T-helper 1 cell (primary cell): ENCODE data around the gene BLOC1S4.
A peak's percentile ranks its signal among the peaks of the same experiment; 100 is the strongest.

ENCODE experiments used
- DNase-seq, 5 donors: peaks; one replicate each; pipeline ENCODE4 v3.0.0-alpha.2; 2012 to 2020

The BLOC1S4 gene

DNA sequence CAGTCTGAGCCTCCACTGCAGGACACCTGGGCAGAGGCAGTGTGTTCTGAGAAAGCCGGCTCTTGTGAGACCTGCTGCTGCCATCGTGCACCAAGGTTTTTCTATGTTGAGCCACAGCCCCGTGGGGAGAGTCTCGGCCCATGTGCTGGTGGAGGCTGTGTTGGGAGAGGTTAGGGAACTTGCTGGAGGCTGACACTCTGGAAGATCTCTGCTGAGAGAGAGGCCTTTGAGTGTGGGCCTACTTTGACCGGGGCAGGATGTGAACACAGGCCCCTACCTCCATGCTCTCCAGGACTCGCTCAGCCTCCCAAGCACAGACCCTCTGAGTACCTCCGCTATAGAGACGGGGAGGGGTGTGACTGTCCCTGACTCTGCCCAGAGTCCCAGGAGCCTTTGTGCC, 23.6 kb upstream of the BLOC1S4 start:
- DNase-seq: no peak

- no peak for DNase-seq
Measured at GRCh38 chr4:6692806-6693205, 23.2 kb upstream of the BLOC1S4 start.

DNA sequence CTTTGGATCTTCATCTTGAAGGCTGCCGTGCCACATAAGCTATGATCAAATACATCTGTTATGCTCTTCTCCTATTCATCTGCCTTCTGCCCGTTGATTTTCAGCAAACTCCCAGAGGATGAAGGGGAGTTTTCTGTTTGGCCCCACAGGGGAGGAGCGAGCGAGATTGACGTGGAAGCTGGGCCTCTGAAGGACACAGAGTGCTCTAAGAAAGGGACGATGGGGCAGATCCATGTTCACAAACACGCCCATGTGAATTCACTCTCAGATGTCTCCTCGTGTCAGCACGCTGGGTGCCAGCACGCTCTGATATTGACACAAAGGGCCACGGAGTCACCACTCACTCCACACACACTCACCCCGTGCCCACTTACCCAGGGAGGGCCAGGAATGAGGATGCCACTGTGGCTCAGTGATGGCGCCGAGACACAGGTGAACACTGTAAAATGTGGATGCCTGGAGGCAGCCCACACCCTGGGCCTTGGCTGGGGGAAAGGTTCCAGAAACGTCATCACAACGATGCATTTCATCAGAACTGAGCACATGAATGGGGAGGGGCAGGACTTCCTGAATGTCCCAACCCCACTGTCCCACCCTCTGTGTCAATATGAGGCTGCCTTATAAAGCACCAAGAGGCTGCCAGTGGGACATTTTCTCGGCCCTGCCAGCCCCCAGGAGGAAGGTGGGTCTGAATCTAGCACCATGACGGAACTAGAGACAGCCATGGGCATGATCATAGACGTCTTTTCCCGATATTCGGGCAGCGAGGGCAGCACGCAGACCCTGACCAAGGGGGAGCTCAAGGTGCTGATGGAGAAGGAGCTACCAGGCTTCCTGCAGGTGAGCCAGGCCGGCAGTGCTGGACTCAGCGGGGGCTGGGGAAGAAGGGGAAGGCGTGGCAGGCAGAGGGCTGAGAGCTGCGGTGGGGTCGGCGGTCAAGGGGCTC, 22.5 kb upstream of the BLOC1S4 start, which contains the start of gene S100P:
Gene S100P (plus strand): TSS at position 648 of the 946 bp plus-strand sequence. CDS start 55 bp downstream, at position 703.
- peak in 1 of 5 donors; percentile 60 for DNase-seq

DNA sequence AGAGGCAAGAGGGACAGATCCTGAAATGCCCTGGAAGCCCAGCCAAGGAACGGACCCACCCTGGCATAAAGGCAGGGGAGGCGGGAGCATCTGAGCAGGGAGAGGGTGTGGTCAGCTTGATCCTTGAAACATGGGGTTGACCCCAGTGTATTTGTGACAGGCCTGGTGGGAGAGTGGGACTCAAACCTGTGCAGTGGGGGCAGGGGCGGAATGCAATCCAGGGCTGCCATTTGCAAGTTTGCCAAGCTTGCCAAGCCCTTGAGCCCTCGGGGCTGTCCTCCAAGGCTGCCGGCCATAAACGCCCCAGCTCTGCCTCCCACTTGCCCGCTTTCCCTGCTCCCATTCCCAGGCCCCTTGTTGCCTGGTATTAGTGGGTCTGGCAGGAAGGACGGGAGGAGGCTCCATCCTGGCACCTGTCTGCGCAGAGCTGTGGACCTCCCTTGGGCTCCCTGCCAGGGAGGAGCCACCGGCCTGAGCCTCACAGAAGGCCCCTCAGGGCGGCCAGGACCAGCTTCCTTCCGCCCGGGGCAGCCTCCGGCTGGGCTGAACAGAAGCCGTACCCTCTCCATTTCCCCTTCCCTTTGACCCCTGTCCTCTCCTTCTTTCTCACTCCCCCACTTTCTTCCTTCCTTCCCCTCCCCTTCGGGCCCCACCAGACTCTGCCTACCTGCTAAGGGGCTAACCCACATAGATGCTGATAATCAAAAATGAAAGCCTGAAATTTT, 21.6 kb upstream of the BLOC1S4 start:
- peak in 1 of 5 donors; percentile 57 for DNase-seq

- DNase-seq: peak; percentile 33 to 91 (median 49)
Measured at GRCh38 chr4:6695660-6696610, 20.0 kb upstream of the BLOC1S4 start.

DNA sequence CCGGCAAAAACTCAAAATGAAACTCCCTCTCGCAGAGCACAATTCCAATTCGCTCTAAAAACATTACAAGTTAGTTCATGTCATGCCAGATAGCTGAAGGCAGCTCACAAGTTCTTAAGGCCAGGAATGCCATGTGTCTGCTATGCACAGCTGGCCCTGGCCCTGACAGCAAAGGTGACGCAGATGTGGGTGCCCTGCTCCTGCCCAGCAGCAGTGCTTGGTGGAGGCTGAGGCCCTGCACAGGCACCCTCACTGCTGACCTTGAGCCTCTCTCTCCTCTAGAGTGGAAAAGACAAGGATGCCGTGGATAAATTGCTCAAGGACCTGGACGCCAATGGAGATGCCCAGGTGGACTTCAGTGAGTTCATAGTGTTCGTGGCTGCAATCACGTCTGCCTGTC, 19.4 kb upstream of the BLOC1S4 start:
- no peak for DNase-seq

GRCh38 chr4:6697131-6697530, 18.8 kb upstream of the BLOC1S4 start:
- DNase-seq: no peak

GRCh38 chr4:6699388-6699787, 16.6 kb upstream of the BLOC1S4 start:
- DNase-seq: no peak

GRCh38 chr4:6699903-6700302, 16.1 kb upstream of the BLOC1S4 start:
- DNase-seq: no peak

- peak in 1 of 5 donors; percentile 57 for DNase-seq
Measured at GRCh38 chr4:6701371-6701770, 14.6 kb upstream of the BLOC1S4 start.

DNA sequence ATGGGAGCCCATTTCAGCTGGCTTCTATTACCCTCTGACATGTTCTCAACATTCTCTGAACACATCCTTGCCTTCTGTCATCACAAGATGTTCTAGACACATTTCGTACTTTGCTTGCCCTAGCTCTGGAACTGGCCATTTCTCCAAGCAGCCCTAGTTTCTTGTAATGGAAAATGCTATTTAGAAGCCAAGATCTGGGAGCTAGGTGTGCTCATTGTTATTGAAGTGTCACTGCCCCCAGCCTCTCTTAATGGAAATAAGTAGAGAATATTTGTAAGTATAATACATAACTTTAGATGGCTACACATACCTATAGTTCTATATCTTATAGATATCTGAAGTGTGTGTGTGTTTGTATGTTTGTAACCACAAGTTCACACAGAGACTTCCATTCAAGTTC, 13.2 kb upstream of the BLOC1S4 start:
- DNase-seq: no peak

DNA sequence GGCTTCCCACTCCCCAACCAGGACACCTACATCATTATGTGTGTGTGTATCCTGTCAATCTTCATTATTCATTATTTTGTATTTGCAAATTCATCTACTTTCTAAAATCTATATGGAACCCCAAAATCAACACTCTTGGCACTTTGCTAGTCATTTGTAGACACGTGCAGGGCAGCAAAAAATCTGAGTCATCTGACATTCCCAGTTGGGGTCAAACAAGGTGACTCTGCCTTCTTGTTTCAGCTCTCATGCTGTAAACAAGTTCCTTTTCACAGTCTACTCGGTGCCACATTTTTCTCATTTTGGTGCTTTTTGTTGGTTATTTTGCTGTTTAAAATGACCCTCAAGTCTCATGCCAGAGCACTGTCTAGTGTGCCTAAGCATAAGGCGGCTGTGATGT, 12.2 kb upstream of the BLOC1S4 start:
- DNase-seq: no peak

GRCh38 chr4:6705646-6706045, 10.3 kb upstream of the BLOC1S4 start:
- no peak for DNase-seq

DNA sequence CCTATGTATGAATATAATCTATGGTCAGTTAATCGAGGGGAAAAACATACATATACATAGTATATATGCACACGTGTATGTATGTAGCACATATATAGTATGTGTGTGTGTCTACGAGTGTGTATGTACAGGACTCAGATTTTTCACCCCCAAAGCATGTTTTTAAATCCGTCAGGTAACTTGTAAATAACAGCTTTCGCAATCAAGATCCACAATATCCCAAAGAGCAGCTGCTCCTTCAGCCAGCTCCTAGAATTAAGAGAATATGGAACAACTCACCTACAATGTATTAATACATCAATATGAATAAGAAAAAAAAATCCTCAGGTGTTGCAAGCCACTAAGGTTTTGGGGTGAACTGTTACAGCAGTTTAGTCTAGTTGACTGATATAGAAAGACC, 9.8 kb upstream of the BLOC1S4 start:
- no peak for DNase-seq

- DNase-seq: peak; percentile 94 to 97 (median 96)
Measured at GRCh38 chr4:6709230-6710114, 6.5 kb upstream of the BLOC1S4 start, which contains the start of gene MRFAP1L1. Gene MRFAP1L1, minus strand, starts transcription at chr4:6709865. Its CDS starts 236 bp downstream, at chr4:6709629.

DNA sequence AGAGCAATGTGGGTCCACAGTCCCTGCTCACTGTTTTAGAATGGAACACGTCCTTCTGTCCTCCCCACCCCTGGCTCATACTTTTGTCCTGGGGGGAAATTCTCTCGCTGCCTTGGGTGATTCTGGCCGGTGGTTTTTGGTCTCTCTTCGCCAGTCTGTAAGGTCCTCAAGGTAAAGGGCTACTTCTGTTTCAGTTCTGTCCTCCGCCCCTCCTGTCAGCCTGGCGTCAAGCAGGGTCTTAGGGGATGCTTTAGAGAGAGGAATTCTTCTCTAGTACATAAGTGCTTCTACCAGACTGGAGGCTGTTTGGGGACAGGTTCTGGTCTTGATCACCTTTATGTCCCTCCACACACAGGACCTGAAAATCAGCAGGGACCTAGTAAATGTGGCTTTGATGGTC, 5.7 kb upstream of the BLOC1S4 start:
- no peak for DNase-seq

- no peak for DNase-seq
Measured at GRCh38 chr4:6710996-6711395, 5.0 kb upstream of the BLOC1S4 start.

DNA sequence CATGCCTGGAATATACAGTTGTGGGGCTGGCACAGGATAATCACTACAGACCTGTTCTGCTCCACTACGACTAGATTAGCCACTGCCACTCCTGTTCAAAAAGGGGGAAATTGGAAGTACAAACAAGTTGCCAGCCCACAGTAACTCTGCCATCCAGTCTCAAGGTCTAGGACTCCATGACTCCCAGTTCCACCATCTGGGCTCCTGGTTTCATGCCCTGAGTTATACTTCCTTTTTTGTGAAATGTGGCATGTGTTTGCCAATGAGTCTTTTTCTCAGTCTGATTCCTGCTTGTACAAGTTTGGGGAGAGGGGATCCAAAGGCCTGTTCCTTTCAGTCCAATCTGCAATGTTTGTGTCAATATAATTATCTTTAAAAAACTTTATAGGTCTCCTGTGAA, 1.0 kb upstream of the BLOC1S4 start:
- DNase-seq: no peak

- no peak for DNase-seq
Measured at GRCh38 chr4:6715704-6716017, 313 bp upstream of the BLOC1S4 start.

GRCh38 chr4:6716958-6717655, 1.1 kb downstream of the BLOC1S4 start:
- DNase-seq: no peak
